Neural progenitor cell (in vitro differentiated cells): ENCODE measurements around the gene PRKCH. TPM values are rescaled to one million over a fixed set of nuclear protein-coding genes. Genes with fewer than 3 reads are reported as not detected.

ENCODE experiments used
- DNase-seq: peaks from one replicate; pipeline ENCODE4 v3.0.0-alpha.2; 2016; ENCODE audit warnings: low spot score
- H2AFZ ChIP-seq: fragments of 200-600 bp; sonication (generic); replicated peaks from 2 replicates; pipeline ENCODE4 v1.6.1; 2016; ENCODE audit warnings: antibody characterized with exemption
- H3F3A ChIP-seq: fragments of 200-600 bp; sonication (generic); 2 replicates; pipeline ENCODE4 v1.6.1; 2016; ENCODE audit warnings: antibody characterized with exemption, low read depth
- H3K27ac ChIP-seq: fragments of 200-600 bp; sonication (generic); 2 replicates; pipeline ENCODE4 v1.5.1; 2016; ENCODE audit warnings: mild to moderate bottlenecking
- H3K27me3 ChIP-seq: fragments of 200-600 bp; sonication (generic); 2 replicates; pipeline ENCODE4 v1.6.1; 2016; ENCODE audit warnings: mild to moderate bottlenecking, moderate library complexity
- H3K36me3 ChIP-seq: fragments of 200-600 bp; sonication (generic); 2 replicates; pipeline ENCODE4 v1.5.1; 2016
- H3K4me1 ChIP-seq: fragments of 200-600 bp; sonication (generic); 2 replicates; pipeline ENCODE4 v1.6.1; 2016; ENCODE audit warnings: mixed run types
- H3K4me2 ChIP-seq: fragments of 200-600 bp; sonication (generic); 2 replicates; pipeline ENCODE4 v1.6.1; 2016
- H3K4me3 ChIP-seq: fragments of 200-600 bp; sonication (generic); 2 replicates; pipeline ENCODE4 v1.5.1; 2016
- H3K79me2 ChIP-seq: fragments of 200-600 bp; sonication (generic); 2 replicates; pipeline ENCODE4 v1.6.1; 2016; ENCODE audit warnings: low read depth
- H3K9ac ChIP-seq: fragments of 200-600 bp; sonication (generic); 2 replicates; pipeline ENCODE4 v1.6.1; 2016
- H3K9me3 ChIP-seq: fragments of 200-600 bp; sonication (generic); 2 replicates; pipeline ENCODE4 v1.5.1; 2016; ENCODE audit warnings: low read depth
- H4K20me1 ChIP-seq: fragments of 200-600 bp; sonication (generic); 2 replicates; pipeline ENCODE4 v1.6.1; 2016; ENCODE audit warnings: low read depth
- H3K27ac Mint-ChIP-seq: 3 replicates; pipeline ENCODE4 v1.8.0; 2021; ENCODE audit warnings: mixed read lengths
- H3K27me3 Mint-ChIP-seq: 2 replicates; pipeline ENCODE4 v1.8.0; 2022; ENCODE audit warnings: low read depth, mild to moderate bottlenecking, inconsistent platforms, moderate library complexity, mixed read lengths; ENCODE audit not compliant: insufficient read depth
- H3K36me3 Mint-ChIP-seq: 3 replicates; pipeline ENCODE4 v1.8.0; 2021; ENCODE audit warnings: mixed read lengths
- H3K4me1 Mint-ChIP-seq: 3 replicates; pipeline ENCODE4 v1.8.0; 2021; ENCODE audit warnings: mixed read lengths
- H3K4me3 Mint-ChIP-seq: 3 replicates; pipeline ENCODE4 v1.8.0; 2021; ENCODE audit warnings: mild to moderate bottlenecking, moderate library complexity, mixed read lengths
- H3K9me3 Mint-ChIP-seq: 3 replicates; pipeline ENCODE4 v1.8.0; 2020; ENCODE audit warnings: mixed read lengths
- CTCF ChIP-seq: fragments of 200-600 bp; sonication (generic); IDR thresholded peaks from 2 replicates; pipeline ENCODE4 v1.5.1; 2017; ENCODE audit warnings: antibody characterized with exemption, mild to moderate bottlenecking
- EZH2 ChIP-seq: fragments of 200-600 bp; sonication (generic); IDR thresholded peaks from 2 replicates; pipeline ENCODE4 v1.6.1; 2017; ENCODE audit warnings: antibody characterized with exemption, mild to moderate bottlenecking, moderate library complexity
- EZH2phosphoT487 ChIP-seq: fragments of 200-600 bp; sonication (generic); IDR thresholded peaks from 2 replicates; pipeline ENCODE4 v1.6.1; 2017; ENCODE audit warnings: antibody characterized with exemption
- total RNA-seq: library from RNA; depleted of rRNA; stranded (reverse); fragments of >200 nt; gene quantifications from 2 replicates; pipeline ENCODE4 v1.2.3, GENCODE V29; 2015; ENCODE audit warnings: low replicate concordance

PRKCH gene
- total RNA-seq, 1 donor from 2014 or later: 1.3 TPM

- Histone ChIP-seq H3K36me3 (no peaks in the 10 kb centered on the region), H2AFZ (no peak overlapping the region), H3K9ac (no peak overlapping the region), H3K4me1 (no peaks in the 10 kb centered on the region), H3K79me2 (no peaks in the 10 kb centered on the region), H3K4me3 (no peak overlapping the region), H3K4me2 (no peak overlapping the region), H3K27ac (no peak overlapping the region), H4K20me1 (no peaks in the 10 kb centered on the region), H3K9me3 (no peaks in the 10 kb centered on the region), H3F3A (no peaks in the 10 kb centered on the region), H3K27me3 (no peaks in the 10 kb centered on the region)
- TF ChIP-seq EZH2phosphoT487 (no peak), CTCF (no peak), EZH2 (no peak)
- no peaks in the 10 kb centered on the region for H3K4me1 Mint-ChIP-seq
- no peaks in the 10 kb centered on the region for H3K36me3 Mint-ChIP-seq
- peaks cover 5% of the 10 kb centered on the region for H3K27me3 Mint-ChIP-seq
- H3K4me3 Mint-ChIP-seq: no peak overlapping the region
- DNase-seq: no peak
- no peaks in the 10 kb centered on the region for H3K9me3 Mint-ChIP-seq
- no peak overlapping the region for H3K27ac Mint-ChIP-seq
Measured at GRCh38 chr14:61346221-61346620, 24.8 kb downstream of the PRKCH start.

- no peaks in the 10 kb centered on the region for H3K4me1 Mint-ChIP-seq
- no peak overlapping the region for H3K9ac ChIP-seq
- H3K9me3 ChIP-seq: no peaks in the 10 kb centered on the region
- H3K27me3 Mint-ChIP-seq: peaks cover 2% of the 10 kb centered on the region
- no peaks in the 10 kb centered on the region for H3K9me3 Mint-ChIP-seq
- H3K4me3 Mint-ChIP-seq: no peak overlapping the region
- H2AFZ ChIP-seq: no peak overlapping the region
- H3K4me1 ChIP-seq: no peaks in the 10 kb centered on the region
- H3K27me3 ChIP-seq: no peaks in the 10 kb centered on the region
- H3K79me2 ChIP-seq: no peaks in the 10 kb centered on the region
- no peak for TF ChIP-seq EZH2
- TF ChIP-seq CTCF: no peak
- H3K27ac Mint-ChIP-seq: no peak overlapping the region
- no peaks in the 10 kb centered on the region for H3K36me3 Mint-ChIP-seq
- no peak overlapping the region for H3K4me3 ChIP-seq
- H3K36me3 ChIP-seq: no peaks in the 10 kb centered on the region
- H3K4me2 ChIP-seq: no peak overlapping the region
- no peak overlapping the region for H3K27ac ChIP-seq
- H3F3A ChIP-seq: no peaks in the 10 kb centered on the region
- DNase-seq: no peak
- no peaks in the 10 kb centered on the region for H4K20me1 ChIP-seq
Measured at GRCh38 chr14:61346793-61347192, 25.4 kb downstream of the PRKCH start.

- Histone ChIP-seq H3K9me3 (no peaks in the 10 kb centered on the region), H3K79me2 (no peaks in the 10 kb centered on the region), H3K4me2 (no peak overlapping the region), H3K36me3 (no peaks in the 10 kb centered on the region), H3K27ac (no peak overlapping the region), H2AFZ (no peak overlapping the region), H4K20me1 (no peaks in the 10 kb centered on the region), H3K27me3 (no peaks in the 10 kb centered on the region), H3K9ac (no peak overlapping the region), H3K4me3 (no peak overlapping the region), H3K4me1 (no peaks in the 10 kb centered on the region), H3F3A (no peaks in the 10 kb centered on the region)
- no peak for DNase-seq
- H3K9me3 Mint-ChIP-seq: no peaks in the 10 kb centered on the region
- no peaks in the 10 kb centered on the region for H3K36me3 Mint-ChIP-seq
- H3K27me3 Mint-ChIP-seq: peaks cover 2% of the 10 kb centered on the region
- H3K27ac Mint-ChIP-seq: no peak overlapping the region
- TF ChIP-seq EZH2phosphoT487 (no peak), EZH2 (no peak), CTCF (no peak)
- H3K4me3 Mint-ChIP-seq: no peak overlapping the region
- no peaks in the 10 kb centered on the region for H3K4me1 Mint-ChIP-seq
Measured at GRCh38 chr14:61347826-61348443, 26.6 kb downstream of the PRKCH start.
